Thyroid gland (tissue), 4 donors: Measurements from ENCODE around the gene THAP7. TPM values are rescaled to one million over a fixed set of nuclear protein-coding genes. Genes with fewer than 3 reads are reported as not detected.

ENCODE experiments used
- DNase-seq, 2 donors: peaks; one replicate each; pipeline ENCODE4 v3.0.0-alpha.2; 2019
- H3K27ac ChIP-seq, 3 donors: fragments of 200-600 bp; sonication (generic); 1 replicate in 2 of 3; 2 replicates in 1 of 3; pipeline ENCODE4 v1.5.1; 2016 to 2019; ENCODE audit warnings: mild to moderate bottlenecking in 1 of 3, moderate library complexity in 1 of 3
- H3K27me3 ChIP-seq: fragments of 200-600 bp; sonication (generic); one replicate; pipeline ENCODE4 v1.5.1; 2019
- H3K36me3 ChIP-seq, 2 donors: fragments of 200-600 bp; sonication (generic); one replicate each; pipeline ENCODE4 v1.5.1; 2016 to 2019
- H3K4me1 ChIP-seq, 2 donors: fragments of 200-600 bp; sonication (generic); one replicate each; pipeline ENCODE4 v1.5.1; 2017 to 2019
- H3K4me3 ChIP-seq, 3 donors: fragments of 200-600 bp; sonication (generic); replicated peaks in 1 of 3; 1 replicate in 2 of 3; 2 replicates in 1 of 3; pipeline ENCODE4 v1.5.1; 2016; ENCODE audit warnings: mild to moderate bottlenecking in 1 of 3
- H3K9me3 ChIP-seq: fragments of 200-600 bp; sonication (generic); one replicate; pipeline ENCODE4 v1.5.1; 2017
- CTCF ChIP-seq, 6 experiments: fragments of 200-600 bp in 3 of 6; fragments of 450-650 bp in 3 of 6; sonication (generic) in 3 of 6; IDR thresholded peaks; one replicate each; pipeline ENCODE4 v1.5.1; 2016 to 2019; ENCODE audit warnings: antibody characterized with exemption in 6 of 6, mild to moderate bottlenecking in 2 of 6, inconsistent platforms in 1 of 6, moderate library complexity in 1 of 6
- POLR2A ChIP-seq, 2 donors: fragments of 450-650 bp; IDR thresholded peaks; one replicate each; pipeline ENCODE4 v1.6.1; 2017; ENCODE audit warnings: antibody characterized with exemption in 2 of 2, mild to moderate bottlenecking in 2 of 2, moderate library complexity in 1 of 2
- WGBS, 2 donors: methylation state at CpG; one replicate each; pipeline ENCODE4 v1.1.5; 2017; 5-methylcytosine and 5-hydroxymethylcytosine counted together
- intact Hi-C: fragments of 100-400 bp; cut with DNase I; formaldehyde crosslinking; loops from one replicate; pipeline ENCODE4 v1.15.1; 2023
- total RNA-seq, 4 donors: library from RNA; depleted of rRNA; stranded (reverse); fragments of >200 nt; gene quantifications; one replicate each; pipeline ENCODE4 v1.2.3, GENCODE V29; 2016

Gene THAP7
- total RNA-seq, 4 donors from 2014 or later, result 51.0 to 75.0 (median 58.9) TPM

- no peaks in the 10 kb centered on the region for H3K36me3 ChIP-seq
- intact Hi-C loops, result loop anchor here (5.0 kb wide), 1 partner anchor 48 kb away; the partner anchor contains the start of gene AIFM3
- no peaks in the 10 kb centered on the region for H3K9me3 ChIP-seq
- peaks cover 8 to 17% of the 10 kb centered on the region in 2 donors for H3K4me1 ChIP-seq
- WGBS, 2 donors, result 56 to 61% methylated on average over 8 to 10 of the region's 10 CpGs
- DNase-seq, result no peak
- TF ChIP-seq POLR2A (IDR thresholded peaks at IDR 0.05) (no peak), CTCF (IDR thresholded peaks at IDR 0.05) (no peak)
- H3K4me3 ChIP-seq, result no peak overlapping the region
- H3K27me3 ChIP-seq, result no peaks in the 10 kb centered on the region
- no peak overlapping the region for H3K27ac ChIP-seq
These were observed 13.6 kb upstream of the THAP7 start for GRCh38 chr22:21015466-21016006.

- 34 to 38% methylated on average over 12 of the region's 12 CpGs for WGBS, 2 donors
- Histone ChIP-seq H3K27ac (peak within 1 kb of the TSS in 1 of 3 donors; percentile 3), H3K9me3 (no peaks in the 10 kb centered on the region), H3K4me1 (peaks cover 8 to 17% of the 10 kb centered on the region in 2 donors), H3K4me3 (peak within 1 kb of the TSS in 1 of 3 donors; percentile 8), H3K36me3 (no peaks in the 10 kb centered on the region), H3K27me3 (no peaks in the 10 kb centered on the region)
- DNase-seq, result no peak
- TF ChIP-seq CTCF (IDR thresholded peaks at IDR 0.05) (no peak), POLR2A (IDR thresholded peaks at IDR 0.05) (no peak)
- intact Hi-C loops, result loop anchor here (5.0 kb wide), 1 partner anchor 48 kb away; the partner anchor contains the start of gene AIFM3
These were observed 13.0 kb upstream of the THAP7 start, which contains the start of gene P2RX6 for GRCh38 chr22:21014726-21015465. Gene P2RX6, plus strand, starts transcription at chr22:21015165. Its CDS starts 10 bp downstream, at chr22:21015175.

- Histone ChIP-seq H3K4me1 (peaks cover 8 to 17% of the 10 kb centered on the region in 2 donors), H3K27me3 (no peaks in the 10 kb centered on the region), H3K36me3 (no peaks in the 10 kb centered on the region), H3K27ac (peak overlapping the region in 1 of 3 donors; percentile 3), H3K9me3 (no peaks in the 10 kb centered on the region), H3K4me3 (peak overlapping the region in 1 of 3 donors; percentile 8)
- peak; percentile 82 to 92 for DNase-seq
- intact Hi-C loops, result no loop called here
- WGBS, 2 donors, result 3 to 4% methylated on average over 25 to 32 of the region's 40 CpGs
- TF ChIP-seq POLR2A (IDR thresholded peaks at IDR 0.05) (no peak), CTCF (IDR thresholded peaks at IDR 0.05) (no peak)
These were observed 12.3 kb upstream of the THAP7 start for GRCh38 chr22:21014202-21014725.

- Histone ChIP-seq H3K4me1 (peaks cover 8 to 17% of the 10 kb centered on the region in 2 donors), H3K27ac (peak overlapping the region in 1 of 3 donors; percentile 3), H3K9me3 (no peaks in the 10 kb centered on the region), H3K4me3 (peak overlapping the region in 1 of 3 donors; percentile 8), H3K36me3 (no peaks in the 10 kb centered on the region), H3K27me3 (no peaks in the 10 kb centered on the region)
- WGBS, 2 donors, result 17 to 28% methylated on average over 10 to 15 of the region's 24 CpGs
- intact Hi-C loops, result no loop called here
- TF ChIP-seq CTCF (IDR thresholded peaks at IDR 0.05) (no peak), POLR2A (IDR thresholded peaks at IDR 0.05) (no peak)
- DNase-seq, result no peak
These were observed 11.8 kb upstream of the THAP7 start for GRCh38 chr22:21013657-21014201.
